Loucy (cell line): ENCODE data around the gene SLC6A6.

Experiments used
- H2AFZ ChIP-seq: fragments of 200-600 bp; sonication (generic); 2 replicates; pipeline ENCODE4 v1.6.0; 2016; ENCODE audit warnings: antibody characterized with exemption, mild to moderate bottlenecking, low read length, moderate library complexity
- H3F3A ChIP-seq: fragments of 200-600 bp; 2 replicates; pipeline ENCODE4 v1.6.0; 2016; ENCODE audit warnings: antibody characterized with exemption, low read depth, mild to moderate bottlenecking
- H3K27me3 ChIP-seq: fragments of 200-600 bp; sonication (generic); 2 replicates; pipeline ENCODE4 v1.6.1; 2014; ENCODE audit warnings: low read length, mild to moderate bottlenecking; ENCODE audit not compliant: insufficient read depth, poor library complexity, severe bottlenecking
- H3K36me3 ChIP-seq: fragments of 200-600 bp; sonication (generic); 2 replicates; pipeline ENCODE4 v1.6.1; 2016; ENCODE audit warnings: low read length; ENCODE audit not compliant: insufficient read depth
- H3K4me1 ChIP-seq: fragments of 200-600 bp; sonication (generic); 2 replicates; pipeline ENCODE4 v1.5.1; 2014; ENCODE audit warnings: low read length, mild to moderate bottlenecking; ENCODE audit not compliant: insufficient read depth, poor library complexity, severe bottlenecking
- H3K4me2 ChIP-seq: fragments of 200-600 bp; sonication (generic); 2 replicates; pipeline ENCODE4 v1.6.0; 2014; ENCODE audit warnings: antibody characterized with exemption, low read length, low read depth, mild to moderate bottlenecking; ENCODE audit not compliant: poor library complexity, severe bottlenecking
- H3K4me3 ChIP-seq: fragments of 200-600 bp; sonication (generic); 2 replicates; pipeline ENCODE4 v1.5.1; 2014; ENCODE audit warnings: low read length, mild to moderate bottlenecking, mixed read lengths; ENCODE audit not compliant: poor library complexity, severe bottlenecking
- H3K79me2 ChIP-seq: fragments of 200-600 bp; sonication (generic); 2 replicates; pipeline ENCODE4 v1.6.1; 2014; ENCODE audit warnings: low read length; ENCODE audit not compliant: insufficient read depth
- H3K9ac ChIP-seq: fragments of 200-600 bp; sonication (generic); 2 replicates; pipeline ENCODE4 v1.6.0; 2014; ENCODE audit warnings: mild to moderate bottlenecking, low read depth, low read length, moderate library complexity; ENCODE audit not compliant: poor library complexity, severe bottlenecking
- H3K9me2 ChIP-seq: fragments of 200-600 bp; sonication (generic); replicated peaks from 2 replicates; pipeline ENCODE4 v1.6.1; 2016; ENCODE audit warnings: low read depth, low read length, mixed read lengths
- H3K9me3 ChIP-seq: fragments of 200-600 bp; sonication (generic); 2 replicates; pipeline ENCODE4 v1.6.1; 2014; ENCODE audit warnings: mild to moderate bottlenecking, antibody characterized with exemption, low read length, low read depth; ENCODE audit not compliant: insufficient read depth
- H4K20me1 ChIP-seq: fragments of 200-600 bp; sonication (generic); 2 replicates; pipeline ENCODE4 v1.6.0; 2014; ENCODE audit warnings: antibody characterized with exemption, low read length, mild to moderate bottlenecking; ENCODE audit not compliant: insufficient read depth, poor library complexity, severe bottlenecking
- CTCF ChIP-seq: fragments of 200-600 bp; sonication (generic); conservative IDR thresholded peaks from 2 replicates; pipeline ENCODE4 v1.5.1; 2014; ENCODE audit warnings: mild to moderate bottlenecking, antibody characterized with exemption, low read length
- EZH2phosphoT487 ChIP-seq: fragments of 200-600 bp; IDR thresholded peaks from 2 replicates; pipeline ENCODE4 v1.6.1; 2018; ENCODE audit warnings: antibody characterized with exemption, mild to moderate bottlenecking, moderate library complexity, borderline replicate concordance

Gene SLC6A6

GRCh38 chr3:14426305-14426620 lies 23.9 kb downstream of the SLC6A6 start:
- H3K9me2 ChIP-seq: no peaks in the 10 kb centered on the region
- peaks cover 34% of the 10 kb centered on the region for H3K4me1 ChIP-seq
- H3K36me3 ChIP-seq: no peaks in the 10 kb centered on the region
- H3K9me3 ChIP-seq: no peaks in the 10 kb centered on the region
- H2AFZ ChIP-seq: no peak overlapping the region
- H3K79me2 ChIP-seq: peaks cover 56% of the 10 kb centered on the region; the same call in 1 of the 2 replicates
- H4K20me1 ChIP-seq: peaks cover 7% of the 10 kb centered on the region
- no peak overlapping the region for H3K9ac ChIP-seq
- no peaks in the 10 kb centered on the region for H3K27me3 ChIP-seq
- TF ChIP-seq CTCF: no peak
- no peak for TF ChIP-seq EZH2phosphoT487
- H3K4me2 ChIP-seq: no peak overlapping the region
- H3F3A ChIP-seq: peaks cover 3% of the 10 kb centered on the region; the same call in 1 of the 2 replicates
- no peak overlapping the region for H3K4me3 ChIP-seq

DNA sequence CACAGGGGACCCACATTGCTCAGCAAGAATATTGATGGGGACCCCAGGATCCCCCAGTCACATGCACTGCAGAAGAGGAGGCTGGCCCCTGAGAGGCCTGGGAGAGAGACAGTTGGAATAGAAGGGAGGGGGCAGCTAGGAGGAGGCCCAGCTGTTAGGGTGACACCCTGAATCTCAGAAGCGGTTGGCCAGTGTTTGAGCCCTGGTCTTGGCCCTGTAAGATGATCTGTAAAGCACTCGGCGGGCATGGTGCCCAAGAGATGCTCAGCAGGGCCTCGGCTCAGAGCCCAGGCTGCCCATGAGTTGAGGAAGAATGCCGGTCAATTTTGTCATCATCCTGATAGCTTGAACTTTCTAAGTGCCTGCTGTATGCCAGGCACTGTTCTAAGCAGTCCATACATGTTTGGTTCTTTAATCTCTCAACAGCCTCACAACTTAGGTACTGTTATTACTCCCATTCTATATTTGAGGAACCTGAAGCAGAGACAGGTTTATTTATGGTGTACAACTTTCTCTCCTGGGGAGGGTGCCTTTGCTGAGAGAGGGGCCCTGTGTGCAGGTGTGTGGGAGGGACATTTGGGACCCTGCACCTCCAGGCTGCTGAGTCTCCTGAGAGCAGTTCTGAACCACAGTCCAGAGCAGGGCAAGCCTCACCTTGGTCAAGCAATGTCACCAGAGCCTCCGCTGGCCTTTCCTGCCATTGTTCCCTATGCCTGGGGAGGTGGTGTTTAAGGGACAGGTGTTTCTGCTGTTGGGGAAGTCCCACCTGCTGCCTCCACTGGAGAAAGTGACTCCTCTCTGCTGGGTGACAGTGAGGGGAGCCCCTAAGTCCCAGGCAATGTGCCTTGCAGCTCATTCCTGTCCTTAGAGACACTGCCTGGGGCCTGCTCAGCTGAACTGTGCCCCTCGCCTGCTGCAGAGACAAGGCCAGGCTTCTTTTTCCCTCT lies 26.0 kb downstream of the SLC6A6 start:
- H3K9me2 ChIP-seq: no peaks in the 10 kb centered on the region
- H3F3A ChIP-seq: peaks cover 12% of the 10 kb centered on the region; the same call in 1 of the 2 replicates
- peaks cover 13% of the 10 kb centered on the region for H4K20me1 ChIP-seq
- H3K9ac ChIP-seq: no peak overlapping the region
- H3K4me1 ChIP-seq: peaks cover 51% of the 10 kb centered on the region
- no peaks in the 10 kb centered on the region for H3K9me3 ChIP-seq
- no peak overlapping the region for H2AFZ ChIP-seq
- H3K4me3 ChIP-seq: no peak overlapping the region
- H3K36me3 ChIP-seq: no peaks in the 10 kb centered on the region
- H3K27me3 ChIP-seq: no peaks in the 10 kb centered on the region
- peaks cover 55% of the 10 kb centered on the region; the same call in 1 of the 2 replicates for H3K79me2 ChIP-seq
- TF ChIP-seq CTCF (no peak), EZH2phosphoT487 (no peak)
- H3K4me2 ChIP-seq: no peak overlapping the region

DNA sequence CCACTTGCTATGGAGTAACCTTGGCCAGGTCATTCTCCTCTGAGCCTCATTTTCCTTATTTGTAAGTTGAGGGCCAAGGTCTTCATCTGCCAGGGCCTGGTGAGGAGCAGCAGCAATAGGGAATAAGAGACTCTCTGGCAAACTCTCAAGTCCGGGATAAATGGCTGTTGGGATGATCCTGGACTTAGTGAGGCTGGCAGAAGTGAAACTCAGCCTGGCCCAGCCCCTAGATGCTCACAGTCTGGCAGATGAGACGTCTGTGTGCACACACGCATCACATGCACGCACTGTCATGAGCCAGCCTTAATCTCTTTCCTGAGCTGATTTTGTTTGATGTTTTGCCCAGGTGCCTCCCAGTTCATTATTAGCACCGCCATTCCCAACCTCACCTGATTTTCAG lies 26.8 kb downstream of the SLC6A6 start:
- no peak overlapping the region for H3K4me2 ChIP-seq
- peaks cover 55% of the 10 kb centered on the region; the same call in 1 of the 2 replicates for H3K79me2 ChIP-seq
- no peaks in the 10 kb centered on the region for H3K9me3 ChIP-seq
- H3F3A ChIP-seq: peaks cover 12% of the 10 kb centered on the region; the same call in 1 of the 2 replicates
- no peak overlapping the region for H3K9ac ChIP-seq
- peaks cover 8% of the 10 kb centered on the region for H4K20me1 ChIP-seq
- no peaks in the 10 kb centered on the region for H3K9me2 ChIP-seq
- no peaks in the 10 kb centered on the region for H3K36me3 ChIP-seq
- TF ChIP-seq CTCF (no peak), EZH2phosphoT487 (no peak)
- no peaks in the 10 kb centered on the region for H3K27me3 ChIP-seq
- H2AFZ ChIP-seq: no peak overlapping the region
- peaks cover 51% of the 10 kb centered on the region for H3K4me1 ChIP-seq
- H3K4me3 ChIP-seq: no peak overlapping the region
